CD4-positive, CD25-positive, alpha-beta regulatory T cell (primary cell): ENCODE results near the gene TYMP. TPM values are rescaled to one million over a fixed set of nuclear protein-coding genes. Genes with fewer than 3 reads are reported as not detected.

ENCODE experiments used
- ATAC-seq, 2 donors: fragments of 150-1000 bp; cut with Tn5 transposase; one replicate each; pipeline ENCODE4 v1.10.0; 2021; ENCODE audit warnings: low read depth in 2 of 2, moderate number of reproducible peaks in 2 of 2, moderate library complexity in 1 of 2
- DNase-seq, 3 donors: peaks; one replicate each; pipeline versions ENCODE4 v3.0.0 to v3.0.0-alpha.2; 2012 to 2022; ENCODE audit warnings: mixed read lengths in 1 of 3
- H3K27ac ChIP-seq: one replicate; pipeline ENCODE4 v1.7.0; 2013; ENCODE audit warnings: mild to moderate bottlenecking, low read length; ENCODE audit not compliant: insufficient read depth, poor library complexity, severe bottlenecking
- H3K27me3 ChIP-seq: one replicate; pipeline ENCODE4 v1.7.0; 2013; ENCODE audit warnings: low read length; ENCODE audit not compliant: control insufficient read depth, insufficient read depth
- H3K36me3 ChIP-seq: one replicate; pipeline ENCODE4 v1.7.0; 2013; ENCODE audit warnings: mild to moderate bottlenecking, low read length, moderate library complexity; ENCODE audit not compliant: control insufficient read depth, insufficient read depth
- H3K4me1 ChIP-seq: 2 replicates; pipeline ENCODE4 v1.7.0; 2013; ENCODE audit warnings: mild to moderate bottlenecking, low read length; ENCODE audit not compliant: insufficient read depth, control insufficient read depth, poor library complexity, severe bottlenecking
- H3K4me3 ChIP-seq: one replicate; pipeline ENCODE4 v1.7.0; 2013; ENCODE audit warnings: low read depth, mild to moderate bottlenecking, low read length, moderate library complexity
- H3K9me3 ChIP-seq, 2 experiments: 1 replicate in 1 of 2; 2 replicates in 1 of 2; pipeline ENCODE4 v1.7.0; 2013; ENCODE audit warnings: low read length in 2 of 2, mild to moderate bottlenecking in 1 of 2, moderate library complexity in 1 of 2; ENCODE audit not compliant: control insufficient read depth in 2 of 2
- H3K27ac Mint-ChIP-seq, 3 donors: one replicate each; pipeline ENCODE4 v1.8.0; 2020 to 2022; ENCODE audit warnings: mild to moderate bottlenecking in 3 of 3, mixed read lengths in 3 of 3, moderate library complexity in 2 of 3
- H3K27me3 Mint-ChIP-seq: one replicate; pipeline ENCODE4 v1.8.0; 2022; ENCODE audit warnings: mild to moderate bottlenecking, mixed read lengths
- H3K36me3 Mint-ChIP-seq: one replicate; pipeline ENCODE4 v1.8.0; 2020; ENCODE audit warnings: mixed read lengths
- H3K4me1 Mint-ChIP-seq, 4 donors: one replicate each; pipeline ENCODE4 v1.8.0; 2020 to 2022; ENCODE audit warnings: mixed read lengths in 4 of 4, mild to moderate bottlenecking in 1 of 4
- H3K4me3 Mint-ChIP-seq, 4 donors: one replicate each; pipeline ENCODE4 v1.8.0; 2020 to 2022; ENCODE audit warnings: mild to moderate bottlenecking in 4 of 4, mixed read lengths in 4 of 4, moderate library complexity in 3 of 4
- H3K9me3 Mint-ChIP-seq, 7 donors: one replicate each; pipeline ENCODE4 v1.8.0; 2020 to 2022; ENCODE audit warnings: mixed read lengths in 7 of 7, mild to moderate bottlenecking in 3 of 7, moderate library complexity in 2 of 7
- polyA plus RNA-seq, 4 donors: library from polyadenylated mRNA; unstranded; fragments of 300-500 nt; fragmentation: Illumina TruSeq; gene quantifications; one replicate each; pipeline ENCODE4 v1.2.3, GENCODE V29; 2021
- total RNA-seq: library from RNA; stranded (reverse); gene quantifications from one replicate; pipeline ENCODE4 v1.2.3, GENCODE V29; 2022

TYMP gene
- total and polyA plus RNA-seq, 5 donors from 2014 or later: 29.2 to 65.2 (median 46.9) TPM

GRCh38 chr22:50574383-50574755 lies 44.6 kb upstream of the TYMP start:
- peaks cover 26% of the 10 kb centered on the region for H3K36me3 Mint-ChIP-seq
- H3K4me3 Mint-ChIP-seq: no peak overlapping the region
- no peaks in the 10 kb centered on the region for H3K27me3 Mint-ChIP-seq
- no peaks in the 10 kb centered on the region for H3K9me3 Mint-ChIP-seq
- Histone ChIP-seq H3K36me3 (peaks cover 32% of the 10 kb centered on the region), H3K4me1 (peaks cover 6% of the 10 kb centered on the region), H3K27ac (no peak overlapping the region), H3K4me3 (no peak overlapping the region), H3K9me3 (no peaks in the 10 kb centered on the region), H3K27me3 (no peaks in the 10 kb centered on the region)
- no peak overlapping the region for H3K27ac Mint-ChIP-seq
- ATAC-seq: no peak
- H3K4me1 Mint-ChIP-seq: peaks cover 0 to 7% (median under 1%) of the 10 kb centered on the region in 4 donors
- DNase-seq: no peak

GRCh38 chr22:50573491-50574382 lies 43.9 kb upstream of the TYMP start:
- Mint-ChIP-seq H3K27ac (no peak overlapping the region), H3K9me3 (no peaks in the 10 kb centered on the region), H3K36me3 (peaks cover 27% of the 10 kb centered on the region), H3K27me3 (no peaks in the 10 kb centered on the region), H3K4me3 (no peak overlapping the region), H3K4me1 (peaks cover 0 to 6% (median under 1%) of the 10 kb centered on the region in 4 donors)
- ATAC-seq: no peak
- Histone ChIP-seq H3K9me3 (no peaks in the 10 kb centered on the region), H3K27me3 (no peaks in the 10 kb centered on the region), H3K36me3 (peaks cover 36% of the 10 kb centered on the region), H3K27ac (no peak overlapping the region), H3K4me3 (no peak overlapping the region), H3K4me1 (peaks cover 6% of the 10 kb centered on the region)
- no peak for DNase-seq

GRCh38 chr22:50572965-50573364 lies 43.2 kb upstream of the TYMP start:
- Histone ChIP-seq H3K9me3 (no peaks in the 10 kb centered on the region), H3K27ac (no peak overlapping the region), H3K4me3 (no peak overlapping the region), H3K27me3 (no peaks in the 10 kb centered on the region), H3K36me3 (peaks cover 39% of the 10 kb centered on the region), H3K4me1 (peaks cover 6% of the 10 kb centered on the region)
- ATAC-seq (no peak), DNase-seq (no peak)
- Mint-ChIP-seq H3K9me3 (no peaks in the 10 kb centered on the region), H3K36me3 (peaks cover 27% of the 10 kb centered on the region), H3K4me3 (no peak overlapping the region), H3K27me3 (no peaks in the 10 kb centered on the region), H3K27ac (no peak overlapping the region), H3K4me1 (peaks cover 0 to 6% (median under 1%) of the 10 kb centered on the region in 4 donors)

GRCh38 chr22:50571264-50572175 lies 41.7 kb upstream of the TYMP start:
- peaks cover 4% of the 10 kb centered on the region for H3K27me3 Mint-ChIP-seq
- Histone ChIP-seq H3K9me3 (no peaks in the 10 kb centered on the region), H3K36me3 (peaks cover 39% of the 10 kb centered on the region), H3K27ac (no peak overlapping the region), H3K4me1 (no peaks in the 10 kb centered on the region), H3K27me3 (no peaks in the 10 kb centered on the region), H3K4me3 (no peak overlapping the region)
- no peak overlapping the region for H3K4me3 Mint-ChIP-seq
- DNase-seq (no peak), ATAC-seq (no peak)
- H3K9me3 Mint-ChIP-seq: no peaks in the 10 kb centered on the region
- peaks cover 0 to 2% (median 0%) of the 10 kb centered on the region in 4 donors for H3K4me1 Mint-ChIP-seq
- H3K27ac Mint-ChIP-seq: no peak overlapping the region
- H3K36me3 Mint-ChIP-seq: peaks cover 30% of the 10 kb centered on the region

- Histone ChIP-seq H3K36me3 (peaks cover 39% of the 10 kb centered on the region), H3K27me3 (no peaks in the 10 kb centered on the region), H3K4me3 (no peak overlapping the region), H3K4me1 (no peaks in the 10 kb centered on the region), H3K9me3 (no peaks in the 10 kb centered on the region), H3K27ac (no peak overlapping the region)
- Mint-ChIP-seq H3K4me1 (no peaks in the 10 kb centered on the region), H3K27ac (no peak overlapping the region), H3K36me3 (peaks cover 27% of the 10 kb centered on the region), H3K4me3 (no peak overlapping the region), H3K9me3 (no peaks in the 10 kb centered on the region), H3K27me3 (peaks cover 4% of the 10 kb centered on the region)
- ATAC-seq (no peak), DNase-seq (no peak)
Measured at GRCh38 chr22:50570861-50571260, 41.0 kb upstream of the TYMP start.

GRCh38 chr22:50569896-50570535 lies 40.2 kb upstream of the TYMP start:
- peaks cover 39% of the 10 kb centered on the region for H3K36me3 ChIP-seq
- H3K9me3 Mint-ChIP-seq: no peaks in the 10 kb centered on the region

GRCh38 chr22:50569041-50569459 lies 39.2 kb upstream of the TYMP start:
- Mint-ChIP-seq H3K27me3 (peaks cover 4% of the 10 kb centered on the region), H3K4me1 (peaks cover 0 to 2% (median 0%) of the 10 kb centered on the region in 4 donors), H3K4me3 (no peak overlapping the region), H3K9me3 (no peaks in the 10 kb centered on the region), H3K27ac (no peak overlapping the region), H3K36me3 (peaks cover 25% of the 10 kb centered on the region)
- Histone ChIP-seq H3K9me3 (no peaks in the 10 kb centered on the region), H3K4me3 (no peak overlapping the region), H3K36me3 (peaks cover 36% of the 10 kb centered on the region), H3K4me1 (no peaks in the 10 kb centered on the region), H3K27me3 (no peaks in the 10 kb centered on the region), H3K27ac (no peak overlapping the region)
- ATAC-seq: no peak
- no peak for DNase-seq

More at GRCh38 chr22:50569896-50570535, 40.2 kb upstream of the TYMP start:
- Histone ChIP-seq H3K4me1 (no peaks in the 10 kb centered on the region), H3K9me3 (no peaks in the 10 kb centered on the region), H3K27ac (no peak overlapping the region), H3K27me3 (no peaks in the 10 kb centered on the region), H3K4me3 (no peak overlapping the region)
- DNase-seq (no peak), ATAC-seq (no peak)
- Mint-ChIP-seq H3K36me3 (peaks cover 25% of the 10 kb centered on the region), H3K27me3 (peaks cover 4% of the 10 kb centered on the region), H3K4me3 (no peak overlapping the region), H3K27ac (no peak overlapping the region), H3K4me1 (no peaks in the 10 kb centered on the region)
